RKO (cell line): ENCODE data around the gene NPIPA3.
"Not testable (repeated sequence)": the region's sequence is repeated elsewhere in the genome, so short reads cannot be mapped to it uniquely, and the experiment has no call there.

ENCODE experiments used
- DNase-seq: peaks from one replicate; pipeline ENCODE4 v3.0.0-alpha.2; 2016; ENCODE audit warnings: low spot score

The NPIPA3 gene

GRCh38 chr16:14703156-14704011, at the start of gene NPIPA3:
NPIPA3 (plus strand) TSS chr16:14703411; CDS start chr16:14708944, 5,533 bp downstream.
- not testable (repeated sequence) for DNase-seq

GRCh38 chr16:14658063-14658462, 45.1 kb upstream of the NPIPA3 start:
- no peak for DNase-seq

- DNase-seq = no peak
These were observed 35.6 kb upstream of the NPIPA3 start for GRCh38 chr16:14667347-14668266.

DNA sequence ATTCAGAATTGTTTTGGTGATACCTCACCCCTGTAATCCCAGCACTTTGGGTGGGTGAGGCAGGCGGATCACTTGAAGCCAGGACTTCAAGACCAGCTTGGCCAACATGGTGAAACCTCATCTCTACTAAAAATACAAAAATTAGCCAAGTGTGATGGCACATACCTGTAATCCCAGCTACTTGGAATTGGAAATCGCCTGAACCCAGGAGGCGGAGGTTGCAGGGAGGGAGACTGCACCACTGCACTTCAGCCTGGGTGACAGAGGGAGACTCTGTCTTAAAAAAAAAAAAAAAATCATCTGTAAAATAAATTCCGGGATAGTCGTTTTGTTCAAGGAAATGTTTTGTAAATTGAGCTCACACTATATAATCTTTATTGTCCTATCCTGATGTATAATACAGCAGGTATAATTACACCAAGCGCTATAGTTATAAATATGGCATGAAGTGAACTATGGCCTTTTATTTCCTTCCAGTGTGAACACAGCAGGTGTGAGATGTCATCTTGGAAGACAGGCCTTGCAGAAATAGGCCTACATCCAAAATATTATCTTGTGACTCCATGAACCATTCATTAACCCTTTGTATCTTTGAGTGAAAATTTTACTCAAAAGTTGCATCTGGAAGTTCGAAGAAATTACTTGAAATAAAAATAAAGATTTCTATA, 34.5 kb upstream of the NPIPA3 start:
- no peak for DNase-seq

GRCh38 chr16:14669776-14670175, 33.4 kb upstream of the NPIPA3 start:
- no peak for DNase-seq

DNA sequence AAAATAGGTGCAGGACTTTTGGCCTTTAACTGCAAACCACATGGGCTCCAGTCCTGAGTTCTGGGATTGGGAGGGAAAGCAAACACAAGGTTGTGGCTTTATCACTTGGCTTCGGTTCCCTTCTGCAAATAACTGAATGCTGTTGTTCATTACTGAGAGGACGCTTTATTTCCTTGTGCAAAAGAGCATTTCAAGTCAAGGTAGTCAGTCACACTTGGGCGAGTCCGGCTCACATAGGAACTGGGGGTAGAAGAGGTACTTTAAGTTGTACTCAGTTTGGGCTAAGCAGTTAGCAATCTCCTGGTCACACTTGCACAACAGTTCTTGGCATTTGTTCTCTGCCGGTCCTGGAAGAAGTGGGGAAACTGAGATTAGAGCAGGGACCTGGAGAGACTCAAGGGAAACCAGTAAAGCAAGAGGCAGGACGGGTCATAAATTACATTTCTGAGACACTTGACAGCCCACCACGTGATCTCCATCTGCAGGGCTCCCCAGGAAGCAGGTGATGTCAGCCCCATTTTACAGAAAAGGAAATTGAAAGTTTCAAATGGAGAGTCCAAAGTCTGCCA, 30.7 kb upstream of the NPIPA3 start:
- no peak for DNase-seq

DNA sequence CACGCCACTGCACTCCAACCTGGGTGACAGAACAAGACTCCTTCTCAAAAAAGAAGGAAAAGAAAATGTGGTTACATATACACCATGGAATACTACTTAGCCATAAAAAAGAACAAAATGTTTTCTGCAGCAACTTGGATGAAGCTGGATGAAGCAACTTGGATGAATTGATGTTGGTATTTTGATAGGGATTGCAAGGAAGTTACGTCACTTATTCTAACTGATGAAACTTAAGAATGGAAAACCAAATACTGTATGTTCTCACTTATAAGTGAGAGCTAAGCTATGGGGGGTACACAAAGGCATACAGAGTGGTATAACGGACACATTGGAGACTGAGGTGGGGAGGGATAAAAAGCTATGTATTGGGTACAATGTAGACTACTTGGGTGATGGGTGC, 26.6 kb upstream of the NPIPA3 start:
- no peak for DNase-seq

- no peak for DNase-seq
These were observed 25.6 kb upstream of the NPIPA3 start for GRCh38 chr16:14677627-14678026.

GRCh38 chr16:14678748-14679497, 24.3 kb upstream of the NPIPA3 start:
- no peak for DNase-seq

GRCh38 chr16:14680396-14680795, 22.8 kb upstream of the NPIPA3 start:
- not testable (repeated sequence) for DNase-seq

GRCh38 chr16:14681115-14681514, 22.1 kb upstream of the NPIPA3 start:
- no peak for DNase-seq

DNA sequence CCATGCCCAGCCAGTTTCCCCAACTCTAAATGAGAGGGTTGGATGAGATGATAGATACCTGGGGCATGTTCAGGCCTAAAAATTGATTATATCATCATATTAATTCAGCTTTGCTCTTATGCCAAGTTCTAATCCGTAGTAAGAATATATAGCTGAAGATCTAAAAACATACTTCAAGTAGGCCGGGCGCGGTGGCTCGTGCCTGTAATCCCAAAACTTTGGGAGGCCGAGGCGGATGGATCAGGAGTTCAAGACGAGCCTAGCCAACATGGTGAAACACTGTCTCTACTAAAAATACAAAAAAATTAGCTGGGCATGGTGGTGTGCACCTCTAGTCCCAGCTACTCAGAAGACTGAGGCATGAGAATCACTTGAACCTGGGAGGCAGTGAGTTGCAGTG, 21.1 kb upstream of the NPIPA3 start:
- no peak for DNase-seq

- DNase-seq = not testable (repeated sequence)
These were observed 17.1 kb upstream of the NPIPA3 start for GRCh38 chr16:14685870-14686793.

- DNase-seq = not testable (repeated sequence)
These were observed 9.1 kb upstream of the NPIPA3 start, which contains the start of gene PLA2G10 for GRCh38 chr16:14694129-14694528. PLA2G10 (minus strand) TSS chr16:14694308; CDS start chr16:14694229, 79 bp downstream.

DNA sequence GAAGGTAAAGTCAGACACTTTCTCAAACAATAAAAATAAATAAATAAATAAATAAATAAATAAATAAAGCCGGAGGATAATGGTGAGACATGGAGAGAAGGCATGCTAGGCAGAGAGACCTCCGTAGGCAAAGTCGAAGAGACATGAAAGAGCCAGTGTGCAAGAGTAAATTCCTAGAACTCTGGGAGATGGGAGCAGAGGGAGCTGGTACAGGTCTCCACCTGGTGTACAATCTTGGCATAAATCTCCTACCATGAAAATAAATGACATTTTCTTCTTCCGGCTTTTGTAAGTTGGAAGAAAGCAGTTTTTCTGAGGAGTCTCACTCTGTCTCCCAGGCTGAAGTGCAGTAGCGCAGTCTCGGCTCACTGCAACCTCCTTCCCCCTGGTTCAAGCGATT, 1.4 kb upstream of the NPIPA3 start:
- not testable (repeated sequence) for DNase-seq

DNA sequence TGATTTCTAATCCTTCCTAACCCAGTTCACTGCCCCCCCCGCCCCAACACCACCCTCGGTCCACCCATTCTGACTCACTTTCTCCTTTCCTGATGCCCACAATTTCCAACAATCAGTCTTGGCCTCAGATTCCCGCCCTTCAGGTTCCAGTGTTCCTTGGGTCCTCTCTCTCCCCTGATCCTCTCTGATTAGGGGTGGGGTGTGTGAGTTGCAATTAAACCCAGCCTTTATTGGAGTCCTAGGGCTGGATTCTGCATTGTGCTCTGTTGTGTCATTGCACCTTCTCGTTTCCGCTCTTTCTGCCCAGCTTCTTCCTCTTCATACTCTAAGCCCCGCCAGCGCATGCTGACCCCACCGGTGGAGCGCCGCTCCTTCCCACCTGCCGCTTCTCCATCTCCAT, 539 bp upstream of the NPIPA3 start:
- DNase-seq = not testable (repeated sequence)

DNA sequence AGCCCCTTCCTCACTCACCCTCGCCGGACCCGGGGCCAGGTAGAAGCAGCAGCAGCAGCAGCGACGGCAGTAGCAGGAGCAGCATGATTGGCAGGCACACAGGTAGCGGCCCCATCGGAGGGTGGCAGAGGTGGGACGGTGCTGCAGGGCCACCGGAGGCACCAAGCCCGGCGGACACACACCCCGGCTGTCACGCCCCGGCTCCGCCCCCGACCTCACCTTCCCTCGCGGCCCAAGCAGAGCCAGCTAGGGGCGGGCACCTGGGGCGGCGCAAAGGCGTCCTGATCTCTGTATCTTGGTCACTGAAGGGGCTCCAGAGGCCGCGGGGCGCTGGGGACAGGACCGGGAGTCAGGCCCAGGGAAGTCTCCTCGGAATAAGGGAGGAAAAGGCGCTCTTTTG, 30.0 kb downstream of the NPIPA3 start:
- not testable (repeated sequence) for DNase-seq

GRCh38 chr16:14740832-14741385, 37.7 kb downstream of the NPIPA3 start:
- DNase-seq = not testable (repeated sequence)

DNA sequence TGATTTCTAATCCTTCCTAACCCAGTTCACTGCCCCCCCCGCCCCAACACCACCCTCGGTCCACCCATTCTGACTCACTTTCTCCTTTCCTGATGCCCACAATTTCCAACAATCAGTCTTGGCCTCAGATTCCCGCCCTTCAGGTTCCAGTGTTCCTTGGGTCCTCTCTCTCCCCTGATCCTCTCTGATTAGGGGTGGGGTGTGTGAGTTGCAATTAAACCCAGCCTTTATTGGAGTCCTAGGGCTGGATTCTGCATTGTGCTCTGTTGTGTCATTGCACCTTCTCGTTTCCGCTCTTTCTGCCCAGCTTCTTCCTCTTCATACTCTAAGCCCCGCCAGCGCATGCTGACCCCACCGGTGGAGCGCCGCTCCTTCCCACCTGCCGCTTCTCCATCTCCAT, 38.6 kb downstream of the NPIPA3 start:
- not testable (repeated sequence) for DNase-seq
